Glomerular visceral epithelial cell (primary cell): ENCODE results near the gene MYH16.
"Not testable (repeated sequence)": the region's sequence is repeated elsewhere in the genome, so short reads cannot be mapped to it uniquely, and the experiment has no call there.

Source experiments
- DNase-seq: peaks from one replicate; pipeline ENCODE4 v3.0.0-alpha.2; 2016; ENCODE audit errors: extremely low spot score

MYH16 gene

DNA sequence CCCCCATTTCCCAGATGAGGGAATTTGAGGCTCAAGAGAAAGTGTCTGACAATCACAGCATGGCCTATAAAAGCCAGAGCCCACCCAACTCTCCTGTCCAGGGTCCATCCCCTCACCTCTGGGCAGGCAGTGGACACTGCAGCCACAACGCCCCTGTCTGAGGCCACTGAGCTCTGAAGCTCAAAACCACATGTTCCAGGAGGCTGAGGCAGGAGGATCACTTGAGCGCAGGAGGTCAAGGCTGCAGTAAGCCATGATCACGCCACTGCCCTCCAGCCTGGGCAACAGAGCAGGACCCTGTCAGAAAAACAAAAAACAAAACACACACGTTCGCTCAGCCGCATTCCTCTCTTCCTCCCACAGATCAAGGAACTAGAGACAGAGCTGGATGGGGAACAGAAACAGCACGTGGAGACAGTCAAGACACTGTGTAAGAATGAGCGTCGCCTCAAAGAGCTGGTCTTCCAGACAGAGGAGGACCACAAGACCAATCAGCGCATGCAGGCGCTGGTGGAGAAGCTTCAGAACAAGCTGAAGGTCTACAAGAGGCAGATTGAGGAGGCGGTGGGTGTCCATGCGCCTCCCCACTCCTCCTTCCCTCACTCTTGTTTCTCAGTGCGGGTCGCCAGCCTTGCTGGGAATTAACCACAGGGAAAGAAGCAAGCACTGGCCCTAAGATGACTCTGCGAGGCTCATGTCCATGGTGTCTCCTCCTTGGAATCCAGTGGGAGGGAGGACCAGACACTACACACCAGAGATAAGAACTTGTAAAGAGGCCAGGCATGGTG is 33.0 kb downstream of the MYH16 start:
- DNase-seq = no peak

DNA sequence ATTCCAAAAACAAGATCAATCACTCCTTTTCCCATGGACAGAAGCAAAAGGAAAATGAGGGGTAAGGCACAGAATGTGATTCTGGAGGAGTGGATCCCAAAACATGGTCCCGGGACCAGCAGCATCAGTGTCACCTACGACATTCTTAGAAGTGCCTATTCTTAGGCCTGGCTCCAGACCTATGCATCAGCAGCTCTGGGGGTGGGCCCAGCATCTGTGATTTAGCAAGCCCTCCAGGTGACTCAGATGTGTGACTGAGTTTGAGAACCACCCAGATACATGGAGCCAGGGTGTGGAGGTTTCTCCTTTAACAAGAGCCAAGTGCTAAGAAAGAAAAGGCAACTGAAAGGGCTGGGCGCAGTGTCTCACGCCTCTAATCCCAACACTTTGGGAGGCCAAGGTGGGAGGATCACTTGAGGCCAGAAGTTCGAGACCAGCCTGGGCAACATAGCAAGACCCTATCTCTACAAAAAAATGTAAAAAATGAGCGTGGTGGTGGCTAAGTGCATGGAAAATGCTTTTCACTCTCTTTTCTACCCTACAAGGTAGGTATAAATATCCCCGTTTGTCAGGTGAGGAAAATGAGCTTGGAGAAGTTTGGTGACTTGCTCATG is 35.9 kb downstream of the MYH16 start:
- no peak for DNase-seq

DNA sequence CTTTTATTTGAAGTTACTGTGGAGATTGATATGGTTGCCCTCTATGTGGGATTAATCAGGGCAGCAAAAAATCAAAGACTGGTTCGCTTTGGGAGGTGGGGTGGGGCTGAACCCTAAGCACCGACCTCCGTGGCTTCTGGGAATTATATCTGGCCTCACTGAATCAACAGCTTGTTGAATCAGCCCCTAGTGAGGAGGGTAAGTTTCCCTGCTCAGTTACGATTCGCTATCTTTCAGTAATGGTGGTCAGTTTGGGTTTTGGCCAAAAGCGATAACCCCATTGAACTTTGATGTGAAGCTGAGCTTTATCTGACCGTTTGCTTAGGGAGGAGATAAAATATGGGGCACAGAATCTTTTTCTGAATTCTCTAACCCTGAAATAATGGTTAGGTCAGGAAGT is 36.5 kb downstream of the MYH16 start:
- DNase-seq = no peak

DNA sequence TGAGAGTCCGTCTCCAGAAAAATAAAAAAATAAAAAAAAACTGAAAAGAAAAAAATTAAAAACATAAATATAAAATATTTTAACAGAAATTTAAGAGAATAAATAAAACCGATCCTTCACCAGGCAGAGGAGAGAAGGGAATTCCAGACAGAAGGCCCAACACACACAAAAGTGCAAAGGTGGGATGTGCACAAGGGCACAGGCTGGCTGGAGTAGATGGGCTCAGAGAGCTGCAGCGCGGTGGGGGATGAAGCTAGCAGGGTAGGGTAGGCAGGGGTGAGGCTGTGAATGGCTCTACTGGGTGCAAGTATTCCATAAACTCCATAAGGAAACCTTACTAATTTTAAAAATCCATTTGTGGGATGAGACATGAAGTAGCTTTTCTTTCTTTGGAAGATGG is 37.4 kb downstream of the MYH16 start:
- no peak for DNase-seq

DNA sequence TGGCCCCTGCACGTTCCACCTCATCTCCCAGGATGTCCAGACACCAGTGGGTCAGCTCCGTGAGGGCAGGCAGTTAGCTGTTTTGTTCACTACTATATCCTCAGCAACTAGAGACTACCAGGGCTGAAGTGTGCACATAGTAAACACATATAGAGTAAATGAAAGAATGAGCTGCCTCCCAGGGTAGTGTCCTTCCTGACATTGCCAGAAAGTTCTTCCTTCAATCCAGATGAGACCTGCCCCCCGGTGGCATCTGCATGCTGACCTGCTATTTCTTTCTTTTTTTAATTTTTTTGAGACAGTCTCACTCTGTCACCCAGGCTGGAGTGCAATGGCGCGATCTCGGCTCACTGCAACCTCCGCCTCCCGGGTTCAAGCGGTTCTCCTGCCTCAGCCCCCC is 39.1 kb downstream of the MYH16 start:
- DNase-seq = no peak

DNA sequence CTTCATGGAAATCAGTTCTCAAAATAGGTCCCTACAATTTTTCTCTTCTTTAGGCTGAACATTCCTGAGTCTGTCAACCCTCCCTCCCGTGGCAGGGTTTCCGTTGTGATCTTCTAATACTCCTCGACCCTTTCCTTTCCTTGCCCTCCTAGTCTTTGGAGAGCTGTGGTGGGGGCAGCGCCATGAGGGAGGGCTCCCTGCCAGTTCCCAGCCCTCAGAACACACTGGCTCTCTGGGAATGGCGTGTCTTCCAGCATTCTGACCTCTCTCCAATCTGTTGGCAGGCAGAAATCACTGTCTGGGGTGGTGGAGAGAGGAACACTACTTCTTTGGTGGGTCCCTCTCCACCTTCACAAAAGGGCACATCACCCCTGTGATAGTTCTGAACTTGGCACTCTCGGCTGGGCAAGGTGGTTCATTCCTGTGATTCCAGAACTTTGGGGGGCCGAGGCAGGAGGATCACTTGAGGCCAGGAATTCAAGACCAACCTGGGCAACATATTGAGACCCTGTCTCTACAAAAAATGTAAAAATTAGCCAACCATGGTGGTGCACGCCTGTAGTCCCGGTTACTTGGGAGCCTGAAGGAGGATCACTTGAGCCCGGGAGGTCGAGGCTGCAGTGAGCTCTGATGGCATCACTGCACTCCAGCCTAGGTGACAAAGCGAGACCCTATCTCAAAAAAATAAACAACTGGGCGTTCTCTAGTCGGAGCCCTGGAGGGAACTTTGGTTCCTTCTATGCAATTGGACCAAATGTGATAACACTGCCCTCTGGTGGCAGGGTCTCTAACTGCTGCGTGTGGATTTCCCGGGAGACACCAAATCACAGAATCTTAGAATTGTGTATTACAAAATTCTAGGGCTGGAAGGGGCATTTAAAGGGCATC is 39.9 kb downstream of the MYH16 start:
- DNase-seq = peak; percentile 61

DNA sequence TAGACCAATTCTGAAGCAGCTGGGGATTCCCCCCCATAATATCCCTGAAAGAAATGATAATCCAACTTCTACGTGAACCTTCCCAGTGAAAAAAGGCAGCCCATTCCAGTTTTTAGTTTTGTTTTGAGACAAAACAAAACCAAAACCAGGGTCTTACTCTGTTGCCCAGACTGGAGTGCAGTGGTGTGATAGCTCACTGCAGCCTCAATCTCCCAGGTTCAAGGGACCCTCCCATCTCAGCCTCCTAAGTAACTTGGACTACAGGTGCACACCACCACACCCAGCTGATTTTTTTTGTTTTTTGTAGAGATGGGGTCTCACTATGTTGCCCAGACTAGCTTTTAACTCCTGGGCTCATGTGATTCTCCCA is 40.5 kb downstream of the MYH16 start:
- no peak for DNase-seq

DNA sequence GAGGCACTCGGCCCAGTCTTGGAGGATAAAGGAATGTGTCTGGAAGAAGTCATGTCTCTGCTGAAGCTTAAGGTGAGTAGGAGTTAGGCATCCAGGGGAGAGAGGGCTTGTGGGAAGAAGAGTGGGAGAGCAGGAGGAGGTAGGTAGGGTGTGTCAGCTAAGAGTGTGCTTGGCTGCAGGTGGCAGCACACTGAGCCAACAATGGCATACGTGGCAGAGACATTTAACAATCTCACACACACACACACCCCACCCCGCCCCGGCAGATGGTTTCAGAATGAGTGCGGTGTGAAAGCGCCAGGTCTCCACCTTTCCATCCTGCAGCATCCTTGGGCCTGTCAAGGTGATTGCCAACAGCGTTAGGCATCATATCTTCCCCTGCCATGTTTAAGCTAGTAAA is 41.9 kb downstream of the MYH16 start:
- no peak for DNase-seq

DNA sequence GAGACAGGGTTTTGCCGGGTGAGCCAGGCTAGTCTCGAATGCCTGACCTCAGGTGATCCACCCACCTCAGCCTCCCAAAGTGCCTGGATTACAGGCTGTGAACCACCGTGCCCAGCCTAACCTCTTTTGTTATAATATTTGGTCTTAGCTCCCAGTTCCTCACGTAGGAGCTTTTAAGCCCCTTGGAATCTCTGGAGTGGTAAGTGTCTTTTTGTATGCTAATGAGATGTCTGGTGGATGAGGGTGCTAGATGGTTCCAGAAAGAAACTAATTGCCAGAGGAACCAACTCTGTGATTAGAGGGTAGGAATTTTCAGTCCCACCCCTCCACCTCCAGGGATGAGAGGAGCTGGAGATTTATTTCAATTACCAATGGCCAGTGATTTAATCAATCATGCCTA is 47.7 kb downstream of the MYH16 start:
- no peak for DNase-seq

DNA sequence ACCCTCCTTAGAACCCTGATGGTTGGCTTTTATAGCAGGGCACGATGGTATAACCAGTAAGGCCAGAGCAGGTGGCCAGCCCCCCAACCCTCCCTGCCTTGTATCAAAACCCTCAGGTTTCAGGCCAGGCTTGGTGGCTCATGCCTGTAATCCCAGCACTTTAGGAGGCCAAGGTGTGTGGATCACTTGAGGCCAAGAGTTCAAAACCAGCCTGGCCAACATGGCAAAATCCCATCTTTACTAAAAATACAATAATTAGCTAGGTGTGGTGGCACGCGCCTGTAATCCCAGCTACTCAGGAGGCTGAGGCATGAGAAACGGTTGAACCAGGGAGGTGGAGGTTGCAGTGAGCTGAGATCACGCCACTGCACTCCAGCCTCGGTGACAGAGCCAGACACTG is 50.0 kb downstream of the MYH16 start:
- DNase-seq = not testable (repeated sequence)

DNA sequence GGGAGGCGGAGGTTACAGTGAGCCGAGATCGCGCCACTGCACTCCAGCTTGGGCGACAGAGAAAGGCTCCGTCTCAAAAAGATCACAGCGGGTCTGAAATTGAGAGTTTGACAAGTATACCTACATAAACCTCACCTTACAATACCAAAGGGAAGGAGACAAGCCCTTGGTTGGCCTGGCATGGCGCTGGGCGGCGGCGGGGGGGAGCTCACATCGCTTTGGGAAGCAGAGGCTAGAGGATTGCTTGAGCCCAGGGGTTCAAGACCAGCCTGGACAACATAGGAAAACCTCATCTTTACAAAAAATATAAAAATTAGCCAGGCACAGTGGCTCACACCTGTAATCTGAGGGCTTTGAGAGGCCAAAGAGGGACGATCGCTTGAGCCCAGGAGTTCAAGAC is 51.9 kb downstream of the MYH16 start:
- no peak for DNase-seq

DNA sequence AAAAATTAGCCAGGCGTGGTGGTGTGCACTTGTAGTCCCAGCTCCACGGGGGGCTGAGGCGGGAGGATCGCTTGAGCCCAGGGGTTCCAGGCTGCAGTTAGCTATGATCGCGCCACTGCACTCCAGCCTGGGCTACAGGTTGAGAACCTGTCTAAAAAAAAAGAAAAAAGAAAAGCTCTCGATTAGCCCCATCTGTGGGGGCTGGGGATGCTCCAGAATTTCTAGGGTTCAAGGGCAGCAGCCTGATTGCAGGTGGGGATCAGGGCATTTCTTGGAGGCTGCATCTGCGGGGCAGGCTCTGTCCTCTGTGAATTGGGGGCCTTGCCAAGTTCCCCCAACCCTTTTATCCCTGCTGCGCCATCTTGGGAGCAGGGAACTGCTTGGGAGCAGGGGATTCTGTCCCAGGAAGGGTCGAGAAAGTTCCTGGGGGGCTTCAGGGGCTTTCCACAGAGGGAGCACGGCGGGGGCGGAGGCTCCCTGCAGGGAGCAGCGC is 52.4 kb downstream of the MYH16 start:
- DNase-seq = no peak

DNA sequence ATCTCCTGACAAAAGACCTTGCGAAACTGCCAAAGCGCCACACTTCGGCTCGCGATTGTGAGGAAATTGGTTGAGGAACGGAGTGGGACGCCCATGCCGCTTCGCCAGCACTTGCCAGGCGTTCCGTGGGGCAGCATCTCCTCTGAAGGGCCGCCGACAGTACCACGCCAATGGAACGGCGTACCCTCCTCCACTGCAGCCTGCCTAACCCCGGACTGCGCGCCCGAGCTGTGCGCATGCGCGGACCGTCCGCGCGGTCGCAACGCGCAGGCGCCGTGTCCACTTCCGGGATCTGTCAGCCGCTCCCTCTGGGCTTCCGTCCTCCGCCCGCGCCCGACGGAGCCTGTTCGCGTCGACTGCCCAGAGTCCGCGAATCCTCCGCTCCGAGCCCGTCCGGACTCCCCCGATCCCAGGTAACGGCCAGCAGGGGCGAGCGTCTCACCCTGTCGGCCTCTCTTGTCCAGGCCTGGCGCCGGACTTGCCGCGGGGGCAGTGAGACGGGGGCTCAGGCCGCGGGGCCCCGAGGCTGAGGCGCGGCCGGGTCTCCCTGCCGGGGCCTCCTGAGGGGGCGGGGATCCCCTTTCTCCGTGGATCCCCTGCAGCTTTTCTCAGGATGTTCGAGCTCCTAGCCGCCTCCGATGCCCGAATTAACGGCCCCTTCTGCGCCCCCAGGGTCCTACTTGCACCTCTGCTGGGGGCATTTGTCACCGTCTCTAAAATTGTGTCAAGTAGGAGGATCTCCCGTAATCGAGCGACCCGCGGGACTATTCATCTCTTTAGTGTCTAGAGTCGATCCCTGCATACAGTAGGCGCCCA is 53.2 kb downstream of the MYH16 start, which contains the start of gene ARPC1A:
ARPC1A (plus strand) TSS at position 307 of the 816 bp plus-strand sequence. CDS start 7,456 bp downstream, outside the sequence.
- DNase-seq = peak; percentile 93

DNA sequence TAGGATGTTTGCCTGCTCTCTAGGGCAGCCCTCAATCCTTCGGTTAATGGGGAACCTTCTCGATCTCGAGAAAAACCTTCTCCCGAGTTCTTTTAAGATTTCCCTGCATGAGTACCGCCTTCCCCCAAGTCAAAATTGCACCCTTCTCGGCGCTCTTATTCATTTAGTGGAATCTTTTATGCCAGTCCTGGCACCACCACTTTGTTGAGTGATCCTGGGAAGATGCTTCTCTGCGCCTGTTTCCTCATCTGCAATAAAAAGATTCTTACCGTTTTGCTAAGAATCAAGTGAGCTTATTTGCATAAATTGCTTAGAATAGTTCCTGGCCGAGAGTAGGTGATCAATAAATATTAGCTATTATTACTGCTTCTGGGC is 53.8 kb downstream of the MYH16 start:
- DNase-seq = no peak

DNA sequence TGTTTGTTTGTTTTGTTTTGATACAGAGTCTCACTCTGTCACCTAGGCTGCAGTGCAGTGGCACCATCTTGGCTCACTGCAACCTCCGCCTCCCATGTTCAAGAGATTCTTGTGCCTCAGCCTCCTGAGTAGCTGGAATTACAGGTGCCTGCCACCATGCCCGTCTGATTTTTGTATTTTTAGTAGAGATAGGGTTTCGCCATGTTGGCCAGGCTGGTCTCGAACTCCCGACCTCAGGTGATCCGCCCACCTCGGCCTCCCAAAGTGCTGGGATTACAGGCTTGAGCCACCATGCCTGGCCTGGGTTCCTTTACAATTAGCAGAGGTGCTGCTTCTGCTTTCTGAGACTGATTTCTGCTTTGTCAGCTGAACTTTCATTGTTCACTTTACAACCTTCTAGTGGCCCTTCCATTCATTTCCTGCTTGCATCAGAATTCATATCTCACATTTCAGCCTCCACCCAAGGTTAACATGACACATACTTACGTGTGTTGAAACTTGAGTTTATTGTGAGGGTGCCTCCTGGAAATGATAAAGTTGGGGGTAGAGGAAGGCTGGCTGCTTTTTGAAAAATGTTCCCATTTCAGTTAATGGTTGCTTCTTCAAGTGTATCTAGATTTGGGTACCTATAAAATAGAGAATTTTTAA is 57.8 kb downstream of the MYH16 start:
- DNase-seq = peak; percentile 52

DNA sequence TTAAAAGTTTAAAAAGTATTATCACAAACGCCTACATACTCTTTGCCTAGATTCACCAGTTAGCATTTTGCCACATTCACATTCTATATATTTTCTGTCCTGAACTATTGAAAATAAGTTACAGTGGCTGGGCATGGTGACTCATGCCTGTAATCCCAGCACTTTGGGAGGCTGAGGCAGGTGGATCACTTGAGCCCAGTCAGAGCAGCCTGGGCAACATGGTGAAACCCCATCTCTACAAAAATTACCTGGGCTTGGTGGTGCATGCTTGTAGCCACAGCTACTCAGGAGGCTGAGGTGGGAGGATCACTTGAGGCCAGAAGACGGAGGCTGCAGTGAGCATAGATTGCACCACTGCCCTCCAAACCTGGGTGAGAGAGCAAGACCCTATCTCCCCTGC is 58.4 kb downstream of the MYH16 start:
- no peak for DNase-seq

DNA sequence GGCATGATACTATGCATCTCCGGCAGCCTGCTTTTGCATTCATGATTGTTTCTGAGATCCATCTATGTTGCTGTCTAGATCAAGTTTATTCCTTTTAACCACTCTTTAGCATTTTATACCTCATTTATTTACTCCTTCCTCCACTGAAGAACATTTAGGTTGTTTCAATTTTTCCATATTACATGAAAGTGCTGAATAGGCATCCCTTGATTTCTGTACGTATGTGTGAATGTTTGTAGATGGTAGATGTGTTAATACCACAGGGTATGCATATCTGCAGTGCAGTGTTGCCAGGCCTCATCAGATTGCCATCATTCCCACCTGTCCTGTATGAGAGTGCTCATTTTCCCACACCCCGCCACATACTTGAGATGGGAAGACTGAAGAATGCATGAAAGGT is 67.0 kb downstream of the MYH16 start:
- DNase-seq = no peak

DNA sequence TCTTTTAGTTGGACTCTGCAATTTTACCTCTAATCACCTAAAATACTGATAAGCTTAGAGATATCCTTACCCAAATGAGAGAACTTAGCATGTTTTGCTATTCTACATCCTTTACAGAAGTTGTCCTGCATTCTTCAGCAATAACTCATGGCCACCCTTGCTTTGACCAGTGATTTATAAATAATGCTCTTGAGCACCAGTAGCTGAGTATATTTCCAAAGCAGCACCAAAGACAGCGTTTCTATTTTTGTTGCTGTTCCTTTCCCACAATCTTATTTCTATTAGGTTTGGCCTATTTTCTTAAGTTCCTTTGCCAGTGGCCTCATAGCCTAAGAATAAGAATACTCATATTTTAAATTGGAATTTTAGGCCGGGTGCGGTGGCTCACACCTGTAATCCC is 68.0 kb downstream of the MYH16 start:
- DNase-seq = no peak

DNA sequence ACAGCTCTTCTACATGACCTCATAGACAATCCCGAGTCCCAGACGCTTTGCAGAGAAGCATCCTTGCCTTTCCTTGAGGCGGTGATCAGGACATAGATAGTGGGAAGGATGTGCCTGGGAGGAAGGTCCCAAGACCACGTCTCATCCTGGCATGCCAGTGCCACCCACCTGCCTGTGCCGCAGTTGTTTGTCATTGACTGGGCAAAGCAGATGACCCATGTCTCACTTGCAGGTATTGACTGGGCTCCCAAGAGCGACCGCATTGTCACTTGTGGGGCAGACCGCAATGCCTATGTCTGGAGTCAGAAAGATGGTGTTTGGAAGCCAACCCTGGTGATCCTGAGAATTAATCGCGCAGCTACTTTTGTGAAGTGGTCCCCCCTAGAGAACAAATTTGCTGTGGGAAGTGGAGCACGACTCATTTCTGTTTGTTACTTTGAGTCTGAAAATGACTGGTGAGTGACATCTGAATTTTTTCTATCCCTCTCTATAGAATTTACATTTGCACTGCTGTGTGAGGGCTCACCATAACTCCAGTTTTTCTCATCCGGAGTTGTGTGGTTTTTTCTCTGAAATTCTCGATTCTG is 71.5 kb downstream of the MYH16 start:
- no peak for DNase-seq

DNA sequence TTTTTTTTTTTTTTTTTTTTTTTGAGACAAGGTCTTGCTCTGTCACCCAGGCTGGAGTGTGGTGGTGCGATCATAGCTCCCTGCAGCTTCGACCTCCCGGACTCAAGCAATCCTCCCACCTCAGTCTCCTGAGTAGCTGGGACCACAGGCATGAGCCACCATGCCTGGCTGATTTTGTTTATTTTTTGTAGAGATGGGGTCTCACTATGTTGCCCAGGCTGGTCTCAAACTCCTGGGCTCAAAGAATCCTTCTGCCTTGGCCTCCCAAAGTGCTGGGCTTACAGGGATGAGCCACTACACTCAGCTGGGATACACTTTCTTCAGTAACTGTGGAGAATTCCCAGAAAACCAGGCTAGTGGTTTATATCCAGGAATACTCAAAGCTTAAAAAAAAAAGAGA is 78.0 kb downstream of the MYH16 start:
- DNase-seq = not testable (repeated sequence)

DNA sequence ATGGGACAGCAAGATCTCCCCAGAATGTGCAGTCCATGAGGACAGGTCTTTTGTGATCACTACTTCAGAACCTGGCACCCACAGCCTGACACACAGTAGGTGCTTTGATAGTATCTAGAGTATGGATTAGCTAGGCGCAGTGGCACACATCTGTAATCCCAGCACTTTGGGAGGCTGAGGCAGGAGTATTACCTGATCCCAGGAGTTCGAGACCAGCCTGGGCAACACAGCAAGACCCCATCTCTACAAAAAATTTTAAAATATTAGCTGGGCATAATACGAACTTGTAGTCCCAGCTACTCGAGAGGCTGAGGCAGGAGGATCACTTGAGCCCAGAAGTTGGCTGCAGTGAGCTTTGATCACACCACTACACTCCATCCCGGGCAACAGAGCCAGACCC is 79.6 kb downstream of the MYH16 start:
- no peak for DNase-seq
